Activated CD8-positive, alpha-beta T cell treated with anti-CD3 and anti-CD28 coated beads for 36 hours (primary cell): ENCODE measurements around the gene RNF19B. TPM values are rescaled to one million over a fixed set of nuclear protein-coding genes. Genes with fewer than 3 reads are reported as not detected.

Experiments used
- ATAC-seq: fragments of 200-7000 bp; cut with Tn5 transposase; one replicate; pipeline ENCODE4 v1.10.0; 2021; ENCODE audit warnings: mild to moderate bottlenecking, moderate library complexity
- CTCF ChIA-PET: fragments of 350-600 bp; sonication (Branson Sonifier 250); formaldehyde crosslinking; loops from one replicate; lab custom pipeline; 2021; ENCODE audit warnings: antibody characterized with exemption; lab: Charles Lee
- POLR2A ChIA-PET: fragments of 350-600 bp; sonication (Branson Sonifier 250); formaldehyde crosslinking; loops from one replicate; lab custom pipeline; 2021; ENCODE audit warnings: antibody characterized with exemption; lab: Charles Lee
- DNase-seq: peaks from one replicate; pipeline ENCODE4 v3.0.0-alpha.2; 2020
- H3K27ac Mint-ChIP-seq: one replicate; pipeline ENCODE4 v1.8.0; 2021; ENCODE audit warnings: mild to moderate bottlenecking, mixed read lengths
- H3K27me3 Mint-ChIP-seq: one replicate; pipeline ENCODE4 v1.8.0; 2021; ENCODE audit warnings: mixed read lengths
- H3K36me3 Mint-ChIP-seq: one replicate; pipeline ENCODE4 v1.8.0; 2021; ENCODE audit warnings: low read depth, mixed read lengths
- H3K4me1 Mint-ChIP-seq: one replicate; pipeline ENCODE4 v1.8.0; 2021; ENCODE audit warnings: low read depth, mixed read lengths
- H3K4me3 Mint-ChIP-seq: one replicate; pipeline ENCODE4 v1.8.0; 2021; ENCODE audit warnings: mild to moderate bottlenecking, moderate library complexity, mixed read lengths
- H3K9me3 Mint-ChIP-seq: one replicate; pipeline ENCODE4 v1.8.0; 2021; ENCODE audit warnings: mixed read lengths
- intact Hi-C: fragments of 100-400 bp; cut with micrococcal nuclease; formaldehyde crosslinking; loops from one replicate; pipeline ENCODE4 v1.10.0; 2022
- total RNA-seq, 2 experiments: library from RNA; stranded (reverse); gene quantifications; one replicate each; pipeline ENCODE4 v1.2.3, GENCODE V29; 2021
- TF ChIP-seq, protein P1 (sequence below): fragments of 200-600 bp; IDR thresholded peaks from one replicate; pipeline ENCODE4 v1.8.0; 2022; ENCODE audit warnings: antibody characterized with exemption, mild to moderate bottlenecking

The RNF19B gene
- total RNA-seq, 2 experiments from 2014 or later: 10.6 to 10.9 TPM

GRCh38 chr1:32965251-32965747, 690 bp upstream of the RNF19B start:
- ATAC-seq (no peak), DNase-seq (no peak)
- Mint-ChIP-seq H3K9me3 (no peaks in the 10 kb centered on the region), H3K4me3 (peak overlapping the region; percentile 76), H3K27me3 (no peaks in the 10 kb centered on the region), H3K36me3 (no peaks in the 10 kb centered on the region), H3K4me1 (peaks cover 43% of the 10 kb centered on the region), H3K27ac (peak overlapping the region; percentile 89)
- POLR2A ChIA-PET: interaction anchor here (1.5 to 2.4 kb wide), 2 partner anchors 19 to 25 kb away, joined by 7 to 9 read pairs; no protein-coding TSS in a partner anchor
- intact Hi-C loops: no loop called here
- TF ChIP-seq, protein P1, sequence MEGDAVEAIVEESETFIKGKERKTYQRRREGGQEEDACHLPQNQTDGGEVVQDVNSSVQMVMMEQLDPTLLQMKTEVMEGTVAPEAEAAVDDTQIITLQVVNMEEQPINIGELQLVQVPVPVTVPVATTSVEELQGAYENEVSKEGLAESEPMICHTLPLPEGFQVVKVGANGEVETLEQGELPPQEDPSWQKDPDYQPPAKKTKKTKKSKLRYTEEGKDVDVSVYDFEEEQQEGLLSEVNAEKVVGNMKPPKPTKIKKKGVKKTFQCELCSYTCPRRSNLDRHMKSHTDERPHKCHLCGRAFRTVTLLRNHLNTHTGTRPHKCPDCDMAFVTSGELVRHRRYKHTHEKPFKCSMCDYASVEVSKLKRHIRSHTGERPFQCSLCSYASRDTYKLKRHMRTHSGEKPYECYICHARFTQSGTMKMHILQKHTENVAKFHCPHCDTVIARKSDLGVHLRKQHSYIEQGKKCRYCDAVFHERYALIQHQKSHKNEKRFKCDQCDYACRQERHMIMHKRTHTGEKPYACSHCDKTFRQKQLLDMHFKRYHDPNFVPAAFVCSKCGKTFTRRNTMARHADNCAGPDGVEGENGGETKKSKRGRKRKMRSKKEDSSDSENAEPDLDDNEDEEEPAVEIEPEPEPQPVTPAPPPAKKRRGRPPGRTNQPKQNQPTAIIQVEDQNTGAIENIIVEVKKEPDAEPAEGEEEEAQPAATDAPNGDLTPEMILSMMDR: no peak
- CTCF ChIA-PET: interaction anchor here (0.6 to 2.8 kb wide), 6 partner anchors 16 to 162 kb away, joined by 3 to 10 read pairs (median 3); no protein-coding TSS in a partner anchor

DNA sequence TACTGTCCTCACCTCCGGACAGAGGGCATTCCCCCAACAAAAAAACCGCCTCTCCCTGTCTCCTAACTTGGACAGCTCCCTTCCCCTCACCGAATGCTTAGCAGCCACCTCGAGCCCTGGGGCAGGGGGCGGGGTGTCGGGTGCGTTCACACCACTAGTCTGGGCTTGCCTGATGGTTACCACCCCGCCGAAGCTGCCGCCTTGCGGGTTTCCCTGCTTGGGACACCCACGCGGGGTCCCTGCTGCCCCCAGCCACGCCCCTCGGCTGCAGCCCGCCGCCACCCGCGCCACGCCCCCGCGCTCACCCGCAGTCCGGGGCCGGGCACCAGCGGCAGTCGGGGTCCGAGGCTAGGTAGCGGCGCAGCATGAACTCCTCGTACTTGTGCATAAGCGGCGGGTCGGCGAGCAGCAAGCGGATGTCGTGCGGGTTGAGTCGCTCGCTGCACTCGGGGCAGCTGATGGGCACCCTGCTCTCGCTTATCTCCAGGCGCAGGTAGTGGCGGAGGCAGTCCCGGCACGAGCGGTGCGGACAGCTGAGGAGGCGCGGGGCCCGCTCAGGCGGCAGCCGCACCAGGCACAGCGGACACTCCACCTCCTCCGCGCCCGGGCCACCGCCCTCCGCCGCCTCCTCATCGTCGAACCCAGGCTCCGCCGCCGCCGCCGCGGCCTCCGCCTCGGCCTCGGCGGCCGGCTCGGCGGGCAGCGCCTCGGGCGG, 706 bp downstream of the RNF19B start:
- no peaks in the 10 kb centered on the region for H3K9me3 Mint-ChIP-seq
- no peaks in the 10 kb centered on the region for H3K36me3 Mint-ChIP-seq
- ChIA-PET CTCF (interaction anchor here (0.8 to 2.8 kb wide), 4 partner anchors 17 to 163 kb away, joined by 3 to 10 read pairs (median 4); no protein-coding TSS in a partner anchor), POLR2A (interaction anchor here (1.1 to 2.4 kb wide), 7 partner anchors 9 to 116 kb away, joined by 3 to 9 read pairs (median 6); no protein-coding TSS in a partner anchor)
- H3K4me1 Mint-ChIP-seq: peaks cover 46% of the 10 kb centered on the region
- H3K4me3 Mint-ChIP-seq: peak overlapping the region; percentile 79
- TF ChIP-seq, protein P1: no peak
- DNase-seq (peak; percentile 73), ATAC-seq (peak; percentile 31)
- intact Hi-C loops: loop anchor here (5.0 kb wide), 1 partner anchor 38 kb away; no protein-coding TSS in a partner anchor
- no peaks in the 10 kb centered on the region for H3K27me3 Mint-ChIP-seq
- H3K27ac Mint-ChIP-seq: peak overlapping the region; percentile 66

DNA sequence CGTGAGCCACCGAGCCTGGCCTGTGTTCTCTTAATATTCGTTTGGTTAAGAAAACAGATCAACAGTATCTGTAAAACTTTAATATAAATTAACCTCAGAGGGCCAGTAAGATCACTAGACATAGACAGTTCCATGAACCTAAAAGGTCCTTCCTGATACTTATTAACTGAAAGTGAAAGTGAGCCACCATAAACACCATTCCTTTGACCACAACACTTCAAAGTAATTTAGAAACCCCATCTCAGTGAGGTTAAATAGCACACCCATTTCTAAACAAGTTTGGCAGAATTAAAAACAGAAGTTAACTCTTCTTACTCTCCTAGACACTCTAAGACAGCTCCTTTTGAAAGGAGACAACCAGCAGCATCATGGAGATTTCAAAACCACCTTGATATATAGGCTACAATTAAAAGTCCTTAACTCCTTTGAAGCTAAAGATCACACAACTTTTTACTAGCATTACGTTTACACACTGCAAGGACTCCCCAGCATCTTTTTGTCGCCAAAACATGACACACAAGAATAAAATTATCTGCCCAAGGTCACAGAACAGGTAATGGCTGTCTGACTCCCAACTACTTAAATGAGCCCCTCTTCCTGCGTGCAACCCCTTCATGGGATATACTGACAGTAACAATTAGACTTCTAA, 2.2 kb downstream of the RNF19B start:
- no peaks in the 10 kb centered on the region for H3K27me3 Mint-ChIP-seq
- peaks cover 49% of the 10 kb centered on the region for H3K4me1 Mint-ChIP-seq
- H3K36me3 Mint-ChIP-seq: no peaks in the 10 kb centered on the region
- ChIA-PET CTCF (interaction anchor here (0.5 to 1.0 kb wide), 2 partner anchors 11 to 92 kb away, joined by 3 to 4 read pairs; no protein-coding TSS in a partner anchor), POLR2A (interaction anchor here (1.5 kb wide), 1 partner anchor 19 kb away, joined by 4 read pairs; no protein-coding TSS in a partner anchor)
- peak overlapping the region; percentile 79 for H3K4me3 Mint-ChIP-seq
- intact Hi-C loops: loop anchor here (5.0 kb wide), 1 partner anchor 40 kb away; no protein-coding TSS in a partner anchor
- no peak for DNase-seq
- no peaks in the 10 kb centered on the region for H3K9me3 Mint-ChIP-seq
- peak overlapping the region; percentile 61 for H3K27ac Mint-ChIP-seq
- TF ChIP-seq, protein P1: no peak
- no peak for ATAC-seq

DNA sequence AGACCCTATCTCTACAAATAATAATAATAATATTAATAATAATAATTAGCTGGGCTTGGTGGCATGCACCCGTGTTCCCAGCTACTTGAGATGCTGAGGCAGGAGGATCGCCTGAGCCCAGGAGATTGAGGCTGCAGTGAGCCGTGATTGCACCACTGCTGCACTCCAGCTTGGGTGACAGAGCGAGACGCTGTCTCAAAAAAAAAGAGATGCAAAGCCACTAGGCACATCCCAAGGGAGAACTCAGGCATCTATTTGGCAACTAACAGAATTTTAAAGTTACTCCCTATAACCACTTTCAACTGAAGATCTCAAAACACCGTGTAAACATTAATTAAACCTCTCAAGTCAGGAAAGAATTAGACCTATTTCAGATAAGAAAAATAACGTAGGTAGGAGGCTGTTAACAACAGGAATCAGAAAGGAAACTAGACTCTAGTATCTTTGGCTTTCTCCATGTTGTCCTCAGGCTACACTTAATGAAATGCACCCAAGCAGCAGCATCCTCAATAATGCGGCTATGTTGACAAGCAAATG, 3.7 kb downstream of the RNF19B start:
- ATAC-seq (no peak), DNase-seq (no peak)
- CTCF ChIA-PET: no interaction called here
- Mint-ChIP-seq H3K27ac (no peak overlapping the region), H3K27me3 (no peaks in the 10 kb centered on the region), H3K9me3 (no peaks in the 10 kb centered on the region), H3K4me1 (peaks cover 49% of the 10 kb centered on the region), H3K36me3 (no peaks in the 10 kb centered on the region), H3K4me3 (no peak overlapping the region)
- intact Hi-C loops: loop anchor here (5.0 kb wide), 1 partner anchor 41 kb away; no protein-coding TSS in a partner anchor
- POLR2A ChIA-PET: interaction anchor here (0.7 to 1.5 kb wide), 5 partner anchors 9 to 102 kb away, joined by 3 to 5 read pairs (median 3); no protein-coding TSS in a partner anchor
- TF ChIP-seq, protein P1: no peak
